Endodermal cell (in vitro differentiated cells): ENCODE data around the gene GALNT7. TPM values are rescaled to one million over a fixed set of nuclear protein-coding genes. Genes with fewer than 3 reads are reported as not detected.

Experiments
- DNase-seq: peaks from one replicate; pipeline ENCODE4 v3.0.0-alpha.2; 2017
- H3K27ac ChIP-seq: 2 replicates; pipeline ENCODE4 v1.5.1; 2013; ENCODE audit warnings: mild to moderate bottlenecking, low read depth, low read length, moderate library complexity
- H3K27me3 ChIP-seq: 2 replicates; pipeline ENCODE4 v1.6.1; 2013; ENCODE audit warnings: mild to moderate bottlenecking, low read length, moderate library complexity; ENCODE audit not compliant: insufficient read depth, control insufficient read depth, poor library complexity, severe bottlenecking
- H3K36me3 ChIP-seq: 2 replicates; pipeline ENCODE4 v1.7.0; 2013; ENCODE audit warnings: mild to moderate bottlenecking, low read length, moderate library complexity; ENCODE audit not compliant: control insufficient read depth, insufficient read depth
- H3K4me1 ChIP-seq: one replicate; pipeline ENCODE4 v1.7.0; 2013; ENCODE audit warnings: low read length; ENCODE audit not compliant: control insufficient read depth, insufficient read depth
- H3K4me3 ChIP-seq: 2 replicates; pipeline ENCODE4 v1.5.1; 2013; ENCODE audit warnings: mild to moderate bottlenecking, low read length, moderate library complexity
- H3K9ac ChIP-seq: 2 replicates; pipeline ENCODE4 v1.6.1; 2013; ENCODE audit warnings: mild to moderate bottlenecking, low read length, moderate library complexity; ENCODE audit not compliant: poor library complexity, severe bottlenecking; ENCODE audit errors: extremely low read depth
- H3K9me3 ChIP-seq: 2 replicates; pipeline ENCODE4 v1.6.1; 2013; ENCODE audit warnings: mild to moderate bottlenecking, low read length, moderate library complexity; ENCODE audit not compliant: control insufficient read depth
- H3K27ac Mint-ChIP-seq: 2 replicates; pipeline ENCODE4 v1.8.0; 2020; ENCODE audit warnings: mixed read lengths
- H3K27me3 Mint-ChIP-seq: 2 replicates; pipeline ENCODE4 v1.8.0; 2021; ENCODE audit warnings: mild to moderate bottlenecking, mixed read lengths; ENCODE audit not compliant: insufficient read depth
- H3K36me3 Mint-ChIP-seq: 2 replicates; pipeline ENCODE4 v1.8.0; 2020; ENCODE audit warnings: low read depth, mixed read lengths
- H3K4me1 Mint-ChIP-seq: 2 replicates; pipeline ENCODE4 v1.8.0; 2020; ENCODE audit warnings: mixed read lengths
- H3K4me3 Mint-ChIP-seq: 2 replicates; pipeline ENCODE4 v1.8.0; 2020; ENCODE audit warnings: mild to moderate bottlenecking, moderate library complexity, mixed read lengths
- H3K9me3 Mint-ChIP-seq: 2 replicates; pipeline ENCODE4 v1.8.0; 2020; ENCODE audit warnings: mild to moderate bottlenecking, mixed read lengths
- CTCF ChIP-seq: fragments of 200-600 bp; sonication (generic); conservative IDR thresholded peaks from 2 replicates; pipeline ENCODE4 v1.5.0; 2021; ENCODE audit warnings: antibody characterized with exemption, mild to moderate bottlenecking
- WGBS, 2 experiments: methylation state at CpG; one replicate each; pipeline versions ENCODE4 v1.1.5 to v1.1.7; 2013; ENCODE audit warnings: missing lambda C conversion rate in 2 of 2, mixed read lengths in 1 of 2; ENCODE audit not compliant: insufficient coverage in 1 of 2, insufficient read length in 1 of 2; 5-methylcytosine and 5-hydroxymethylcytosine counted together
- total RNA-seq, 2 donors: library from RNA; stranded (reverse); fragmentation: NEBNext Ultra II Directional in 1 of 2; extraction: Animal tissue kit (Norgen Biotek cat#: 25700) in 1 of 2; gene quantifications; 2 replicates in 1 of 2; 3 replicates in 1 of 2; pipeline ENCODE4 v1.2.1, GENCODE V29; 2021

GALNT7 gene
- total RNA-seq, 2 donors from 2014 or later = 66.1 to 72.1 TPM

GRCh38 chr4:173333658-173334084 is 165.1 kb downstream of the GALNT7 start:
- peak overlapping the region; percentile 100 for H3K27ac Mint-ChIP-seq
- peaks cover 2% of the 10 kb centered on the region for H3K27me3 Mint-ChIP-seq
- DNase-seq = peak; percentile 70
- Histone ChIP-seq H3K9me3 (no peaks in the 10 kb centered on the region), H3K27ac (peak overlapping the region; percentile 94), H3K27me3 (no peaks in the 10 kb centered on the region), H3K36me3 (peaks cover 44% of the 10 kb centered on the region), H3K4me1 (no peaks in the 10 kb centered on the region), H3K4me3 (peak overlapping the region; percentile 94), H3K9ac (peak overlapping the region; percentile 95)
- H3K36me3 Mint-ChIP-seq = peaks cover 41% of the 10 kb centered on the region
- no peaks in the 10 kb centered on the region for H3K9me3 Mint-ChIP-seq
- no peak for TF ChIP-seq CTCF
- peaks cover 22% of the 10 kb centered on the region for H3K4me1 Mint-ChIP-seq
- peak overlapping the region; percentile 99 for H3K4me3 Mint-ChIP-seq
- WGBS, 2 experiments = 0% methylated on average over 14 to 53 of the region's 53 CpGs

DNA sequence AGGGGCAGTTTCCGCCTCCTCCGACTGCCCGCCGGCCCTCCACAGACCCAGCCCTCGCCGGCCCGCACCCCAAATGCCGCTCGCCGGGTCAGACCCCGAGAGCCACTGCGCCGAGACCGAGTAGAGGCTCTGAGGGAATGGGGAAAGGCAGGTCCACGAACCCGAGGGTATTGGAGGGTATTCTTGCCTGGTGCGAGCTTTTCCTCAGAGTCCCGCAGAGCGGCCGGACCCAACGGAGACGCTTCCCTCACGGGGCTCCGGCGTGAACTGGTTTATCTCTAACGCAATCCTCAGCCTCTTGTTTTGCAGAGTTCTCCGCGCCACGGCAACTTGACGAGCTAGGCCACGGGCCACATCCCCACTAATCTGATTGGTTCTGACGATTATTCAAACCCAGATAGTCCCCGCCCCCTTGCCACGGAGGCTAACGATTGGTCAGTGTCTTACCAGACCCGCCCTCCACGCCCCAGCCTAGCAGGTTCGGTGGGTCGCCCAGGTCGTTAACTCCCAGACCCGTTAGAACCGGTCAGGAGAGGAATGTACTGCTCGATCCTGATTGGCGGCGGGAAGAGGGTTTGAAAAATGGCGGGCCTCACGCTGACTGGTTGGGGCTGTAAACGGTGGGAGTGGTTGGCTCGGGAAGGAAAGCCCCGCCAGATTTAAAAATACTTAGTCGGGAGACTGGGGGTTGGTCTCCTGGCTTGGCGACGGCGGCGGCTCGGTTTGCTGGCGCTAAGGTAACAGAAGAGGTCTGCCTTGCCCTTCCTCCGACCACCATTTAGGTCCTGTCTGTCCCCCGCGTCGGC is 165.7 kb downstream of the GALNT7 start, which contains the start of gene HMGB2:
TSS of gene HMGB2 (minus strand) at position 274 of the 806 bp plus-strand sequence. CDS start 709 bp downstream, outside the sequence.
- peaks cover 2% of the 10 kb centered on the region for H3K27me3 Mint-ChIP-seq
- Histone ChIP-seq H3K36me3 (peaks cover 38% of the 10 kb centered on the region), H3K27me3 (no peaks in the 10 kb centered on the region), H3K4me1 (no peaks in the 10 kb centered on the region), H3K27ac (peak within 1 kb of the TSS; percentile 99), H3K9ac (peak within 1 kb of the TSS; percentile 95), H3K4me3 (peak within 1 kb of the TSS; percentile 94), H3K9me3 (no peaks in the 10 kb centered on the region)
- WGBS, 2 experiments = 0% methylated on average over 24 to 61 of the region's 61 CpGs
- H3K9me3 Mint-ChIP-seq = no peaks in the 10 kb centered on the region
- H3K4me1 Mint-ChIP-seq = peaks cover 22% of the 10 kb centered on the region
- peak within 1 kb of the TSS; percentile 99 for H3K4me3 Mint-ChIP-seq
- peak; percentile 100 for DNase-seq
- no peak for TF ChIP-seq CTCF
- H3K27ac Mint-ChIP-seq = peak within 1 kb of the TSS; percentile 100
- peaks cover 38% of the 10 kb centered on the region for H3K36me3 Mint-ChIP-seq

GRCh38 chr4:173334891-173335752 is 166.5 kb downstream of the GALNT7 start:
- peak overlapping the region; percentile 95 for H3K9ac ChIP-seq
- H3K27me3 ChIP-seq = no peaks in the 10 kb centered on the region
- H3K9me3 ChIP-seq = no peaks in the 10 kb centered on the region
- H3K4me3 ChIP-seq = peak overlapping the region; percentile 94
- no peak for TF ChIP-seq CTCF
- no peaks in the 10 kb centered on the region for H3K4me1 ChIP-seq
- H3K4me3 Mint-ChIP-seq = peak overlapping the region; percentile 99
- peaks cover 22% of the 10 kb centered on the region for H3K4me1 Mint-ChIP-seq
- H3K9me3 Mint-ChIP-seq = no peaks in the 10 kb centered on the region
- H3K27ac Mint-ChIP-seq = peak overlapping the region; percentile 100
- DNase-seq = peak; percentile 95
- peaks cover 31% of the 10 kb centered on the region for H3K36me3 Mint-ChIP-seq
- peak overlapping the region; percentile 99 for H3K27ac ChIP-seq
- peaks cover 2% of the 10 kb centered on the region for H3K27me3 Mint-ChIP-seq
- 0 to 1% methylated on average over 20 to 52 of the region's 52 CpGs for WGBS, 2 experiments
- peaks cover 30% of the 10 kb centered on the region for H3K36me3 ChIP-seq
